HepG2 (cell line): ENCODE measurements around the gene IQCM. TPM values are rescaled to one million over a fixed set of nuclear protein-coding genes. Genes with fewer than 3 reads are reported as not detected.

Experiments
- ATAC-seq: fragments of 200-7000 bp; cut with Tn5 transposase; 3 replicates; pipeline ENCODE4 v1.9.1; 2020; ENCODE audit warnings: mild to moderate bottlenecking, moderate library complexity
- BruUV-seq: library from RNA; stranded (reverse); fragments of 400-500 nt; replicated peaks from 2 replicates; lab custom pipeline; 2021; lab: Mats Ljungman, UMichigan
- CTCF ChIA-PET: fragments of 300-600 bp; formaldehyde crosslinking; extraction: SDS; loops from one replicate; lab custom pipeline; 2021; ENCODE audit warnings: low total read pairs, inconsistent platforms, low intra/inter-chr PET ratio; lab: Yijun Ruan, JAX
- POLR2A ChIA-PET: fragments of 350-600 bp; sonication (Branson Sonifier 250); formaldehyde crosslinking; loops from one replicate; lab custom pipeline; 2020; ENCODE audit warnings: antibody characterized with exemption, inconsistent platforms; lab: Yijun Ruan, JAX
- DNase-seq: peaks from one replicate; pipeline ENCODE4 v3.0.0-alpha.2; 2015; ENCODE audit warnings: low spot score
- FAIRE-seq: peaks from 3 replicates; lab custom pipeline; 2011; peaks lifted over from hg19 to GRCh38; lab: Jason Lieb, UNC
- H2AFZ ChIP-seq: one replicate; pipeline ENCODE4 v1.6.1; 2011; ENCODE audit warnings: low read length, inconsistent platforms
- H3K27ac ChIP-seq: fragments of 300-600 bp; 3 replicates; pipeline ENCODE4 v1.8.0; 2011; ENCODE audit warnings: mixed run types, mild to moderate bottlenecking, mixed read lengths, low read length, inconsistent platforms; ENCODE audit not compliant: insufficient read depth; ENCODE audit errors: extremely low read length
- H3K27me3 ChIP-seq, 2 experiments: fragments of 200-600 bp in 1 of 2; 2 replicates in 1 of 2; 3 replicates in 1 of 2; pipeline versions ENCODE4 v1.6.0 to v1.8.0; 2011; ENCODE audit warnings: low read length in 2 of 2, mild to moderate bottlenecking in 2 of 2, moderate library complexity in 2 of 2, inconsistent platforms in 1 of 2; ENCODE audit not compliant: insufficient read depth in 2 of 2, control insufficient read depth in 1 of 2
- H3K36me3 ChIP-seq, 2 experiments: fragments of 200-600 bp in 1 of 2; replicated peaks in 1 of 2; 2 replicates in 1 of 2; 3 replicates in 1 of 2; pipeline versions ENCODE4 v1.5.1 to v1.8.0; 2011; ENCODE audit warnings: low read length in 2 of 2, inconsistent platforms in 1 of 2; ENCODE audit not compliant: insufficient read depth in 2 of 2, control insufficient read depth in 1 of 2
- H3K4me1 ChIP-seq: 2 replicates; pipeline ENCODE4 v1.5.1; 2012; ENCODE audit warnings: low read length, inconsistent platforms; ENCODE audit not compliant: insufficient read depth
- H3K4me2 ChIP-seq: 2 replicates; pipeline ENCODE4 v1.6.0; 2011; ENCODE audit warnings: low read depth, low read length, inconsistent platforms
- H3K4me3 ChIP-seq, 3 experiments: fragments of 200-600 bp in 1 of 3; sonication (generic), shearing (Covaris generic) in 1 of 3; replicated peaks in 1 of 3; 2 replicates each; pipeline ENCODE4 v1.5.1; 2011 to 2016; ENCODE audit warnings: low read length in 3 of 3, inconsistent platforms in 2 of 3, low read depth in 2 of 3, mild to moderate bottlenecking in 2 of 3, control low read depth in 1 of 3, mixed read lengths in 1 of 3; ENCODE audit not compliant: insufficient read depth in 1 of 3
- H3K79me2 ChIP-seq: one replicate; pipeline ENCODE4 v1.6.1; 2011; ENCODE audit warnings: low read length, inconsistent platforms; ENCODE audit not compliant: insufficient read depth
- H3K9ac ChIP-seq: 2 replicates; pipeline ENCODE4 v1.6.0; 2011; ENCODE audit warnings: mild to moderate bottlenecking, low read depth, low read length, inconsistent platforms; ENCODE audit not compliant: insufficient read depth
- H3K9me3 ChIP-seq: 2 replicates; pipeline ENCODE4 v1.5.1; 2012; ENCODE audit warnings: mild to moderate bottlenecking, low read length
- H4K20me1 ChIP-seq: 2 replicates; pipeline ENCODE4 v1.6.0; 2011; ENCODE audit warnings: inconsistent platforms, mild to moderate bottlenecking, low read length, moderate library complexity; ENCODE audit not compliant: insufficient read depth
- ATF7-NPFF ChIP-seq: sonication (generic); formaldehyde crosslinking; IDR thresholded peaks from 2 replicates; pipeline ENCODE4 v1.8.1; 2023; ENCODE audit warnings: mild to moderate bottlenecking, low read depth, missing genetic modification reagents, moderate library complexity
- CAMTA2 ChIP-seq: sonication (generic); formaldehyde crosslinking; IDR thresholded peaks from 2 replicates; pipeline ENCODE4 v1.4.0; 2020; ENCODE audit warnings: mild to moderate bottlenecking, missing genetic modification reagents, borderline replicate concordance
- GPN1 ChIP-seq: sonication (generic); formaldehyde crosslinking; IDR thresholded peaks from 2 replicates; pipeline ENCODE4 v1.5.1; 2020; ENCODE audit warnings: missing genetic modification reagents, borderline replicate concordance
- HNRNPH1 ChIP-seq: fragments of 200-400 bp; formaldehyde crosslinking; optimal IDR thresholded peaks from 2 replicates; pipeline ENCODE3; 2017; ENCODE audit warnings: mild to moderate bottlenecking, low read depth, low read length
- IKZF1 ChIP-seq: fragments of 450-650 bp; IDR thresholded peaks from 2 replicates; pipeline ENCODE4 v1.7.1; 2016
- KLF9 ChIP-seq: IDR thresholded peaks from 2 replicates; pipeline ENCODE4 v1.6.1; 2016; ENCODE audit warnings: low read depth
- NFIB ChIP-seq: sonication (generic); formaldehyde crosslinking; IDR thresholded peaks from 2 replicates; pipeline ENCODE4 v1.9.0; 2021; ENCODE audit warnings: missing genetic modification reagents, mild to moderate bottlenecking, borderline replicate concordance
- RARA ChIP-seq: IDR thresholded peaks from 2 replicates; pipeline ENCODE4 v1.6.1; 2016; ENCODE audit warnings: missing genetic modification reagents, missing compliant biosample characterization
- RARG ChIP-seq: sonication (generic); formaldehyde crosslinking; IDR thresholded peaks from 2 replicates; pipeline ENCODE4 v1.4.0; 2020; ENCODE audit warnings: low read depth, mild to moderate bottlenecking, missing genetic modification reagents
- RFX1 ChIP-seq: fragments of 450-650 bp; IDR thresholded peaks from 2 replicates; pipeline ENCODE4 v1.6.1; 2017
- SMARCC2 ChIP-seq: fragments of 450-650 bp; IDR thresholded peaks from 2 replicates; pipeline ENCODE4 v1.6.1; 2017; ENCODE audit warnings: antibody characterized with exemption, mild to moderate bottlenecking
- SNAPC2 ChIP-seq: sonication (generic); formaldehyde crosslinking; IDR thresholded peaks from 2 replicates; pipeline ENCODE4 v1.8.1; 2022; ENCODE audit warnings: mild to moderate bottlenecking, missing genetic modification reagents
- ZBTB7B ChIP-seq: sonication (generic); formaldehyde crosslinking; IDR thresholded peaks from 2 replicates; pipeline ENCODE4 v1.4.0; 2020; ENCODE audit warnings: missing genetic modification reagents
- ZNF335 ChIP-seq: sonication (generic); formaldehyde crosslinking; IDR thresholded peaks from 2 replicates; pipeline ENCODE4 v1.4.0; 2020; ENCODE audit warnings: missing genetic modification reagents
- ZNF451 ChIP-seq: sonication (generic); formaldehyde crosslinking; IDR thresholded peaks from 2 replicates; pipeline ENCODE4 v1.5.0; 2020; ENCODE audit warnings: mild to moderate bottlenecking, missing genetic modification reagents
- ZNF775 ChIP-seq: sonication (generic); formaldehyde crosslinking; IDR thresholded peaks from 2 replicates; pipeline ENCODE4 v1.4.0; 2020; ENCODE audit warnings: missing genetic modification reagents, mild to moderate bottlenecking, moderate library complexity, borderline replicate concordance
- ZSCAN21 ChIP-seq: sonication (generic); formaldehyde crosslinking; IDR thresholded peaks from 2 replicates; pipeline ENCODE4 v1.8.0; 2022; ENCODE audit warnings: mild to moderate bottlenecking, missing genetic modification reagents, moderate library complexity, borderline replicate concordance
- WGBS: methylation state at CpG from one replicate; pipeline ENCODE4 v1.1.6; 2017; ENCODE audit warnings: low lambda C conversion rate; 5-methylcytosine and 5-hydroxymethylcytosine counted together
- in situ Hi-C: cut with HindIII; loops from 2 replicates; pipeline ENCODE4 v1.10.0; 2017; ENCODE audit warnings: low pct_unique_long_range_greater_than_20kb; ENCODE audit not compliant: extremely low pct_ligation_motif_present
- intact Hi-C: fragments of 100-400 bp; cut with micrococcal nuclease; formaldehyde crosslinking; loops from one replicate; pipeline ENCODE4 v1.10.0; 2022; ENCODE audit not compliant: unreplicated experiment
- polyA plus RNA-seq, 8 experiments: library from polyadenylated mRNA; depleted of rRNA in 3 of 8; stranded (reverse) in 7 of 8; unstranded in 1 of 8; fragments of >200 nt; fragmentation: Illumina TruSeq in 4 of 8; extraction: Trizol in 4 of 8; gene quantifications; 2 replicates each; pipeline versions ENCODE4 v1.2.1 to v1.2.3, GENCODE V29; 2011 to 2016; ENCODE audit warnings: low read depth in 4 of 8, missing spikeins in 1 of 8, mixed read lengths in 1 of 8; ENCODE audit not compliant: insufficient read depth in 1 of 8
- total RNA-seq, 5 experiments: library from RNA; depleted of rRNA; stranded (reverse); fragments of >200 nt; fragmentation: Illumina TruSeq; extraction: Trizol; gene quantifications; 2 replicates each; pipeline ENCODE4 v1.2.3, GENCODE V29; 2016; ENCODE audit warnings: low read depth in 1 of 5
- TF ChIP-seq, protein P1 (sequence below): IDR thresholded peaks from 2 replicates; pipeline ENCODE4 v1.6.1; 2012; ENCODE audit warnings: inconsistent platforms
- TF ChIP-seq, protein P2 (sequence below): sonication (generic); formaldehyde crosslinking; IDR thresholded peaks from 2 replicates; pipeline ENCODE4 v1.8.0; 2022; ENCODE audit warnings: mild to moderate bottlenecking, missing genetic modification reagents, moderate library complexity

The IQCM gene
- total and polyA plus RNA-seq, 2 of the 13 experiments (the other 11 are each of a cell fraction or from before 2014, with no cell fraction given): not detected

GRCh38 chr4:149347139-149347538 is 468.5 kb downstream of the IQCM start:
- Histone ChIP-seq H3K79me2 (no peaks in the 10 kb centered on the region), H4K20me1 (no peaks in the 10 kb centered on the region), H3K9ac (no peak overlapping the region), H3K9me3 (peaks cover 6% of the 10 kb centered on the region), H2AFZ (no peak overlapping the region), H3K4me3 (no peak overlapping the region), H3K4me2 (no peak overlapping the region), H3K27me3 (no peaks in the 10 kb centered on the region), H3K4me1 (no peaks in the 10 kb centered on the region), H3K27ac (no peak overlapping the region), H3K36me3 (no peaks in the 10 kb centered on the region)
- intact Hi-C loops: no loop called here
- no peak for FAIRE-seq
- POLR2A ChIA-PET: no interaction called here
- ATAC-seq: no peak
- 15% methylated on average over 3 of the region's 3 CpGs for WGBS
- DNase-seq: no peak
- no TSS peak for BruUV-seq
- CTCF ChIA-PET: no interaction called here
- in situ Hi-C loops: no loop called here
- TF ChIP-seq ZNF775 (no peak), ZSCAN21 (CRISPR knock-in tag) (no peak), RFX1 (no peak), ZBTB7B (CRISPR knock-in tag) (no peak), GPN1 (no peak)
- TF ChIP-seq, protein P1, sequence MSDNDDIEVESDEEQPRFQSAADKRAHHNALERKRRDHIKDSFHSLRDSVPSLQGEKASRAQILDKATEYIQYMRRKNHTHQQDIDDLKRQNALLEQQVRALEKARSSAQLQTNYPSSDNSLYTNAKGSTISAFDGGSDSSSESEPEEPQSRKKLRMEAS: no peak

- Histone ChIP-seq H4K20me1 (no peaks in the 10 kb centered on the region), H3K9ac (no peak overlapping the region), H3K4me2 (no peak overlapping the region), H3K79me2 (no peaks in the 10 kb centered on the region), H3K27me3 (no peaks in the 10 kb centered on the region), H3K4me1 (no peaks in the 10 kb centered on the region), H3K36me3 (no peaks in the 10 kb centered on the region), H3K4me3 (no peak overlapping the region), H2AFZ (no peak overlapping the region), H3K27ac (no peak overlapping the region), H3K9me3 (peaks cover 15% of the 10 kb centered on the region)
- intact Hi-C loops (no loop called here), in situ Hi-C loops (no loop called here)
- no TSS peak for BruUV-seq
- no peak for TF ChIP-seq IKZF1
- no peak for TF ChIP-seq ATF7-NPFF (CRISPR knock-in tag)
- no peak for TF ChIP-seq ZNF451 (CRISPR knock-in tag)
- TF ChIP-seq, protein P2, sequence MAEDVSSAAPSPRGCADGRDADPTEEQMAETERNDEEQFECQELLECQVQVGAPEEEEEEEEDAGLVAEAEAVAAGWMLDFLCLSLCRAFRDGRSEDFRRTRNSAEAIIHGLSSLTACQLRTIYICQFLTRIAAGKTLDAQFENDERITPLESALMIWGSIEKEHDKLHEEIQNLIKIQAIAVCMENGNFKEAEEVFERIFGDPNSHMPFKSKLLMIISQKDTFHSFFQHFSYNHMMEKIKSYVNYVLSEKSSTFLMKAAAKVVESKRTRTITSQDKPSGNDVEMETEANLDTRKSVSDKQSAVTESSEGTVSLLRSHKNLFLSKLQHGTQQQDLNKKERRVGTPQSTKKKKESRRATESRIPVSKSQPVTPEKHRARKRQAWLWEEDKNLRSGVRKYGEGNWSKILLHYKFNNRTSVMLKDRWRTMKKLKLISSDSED (CRISPR knock-in tag): no peak
- TF ChIP-seq HNRNPH1: no peak
- no peak for TF ChIP-seq SNAPC2 (CRISPR knock-in tag)
- no peak for TF ChIP-seq RARG (CRISPR knock-in tag)
- no peak for TF ChIP-seq NFIB (CRISPR knock-in tag)
- no peak for TF ChIP-seq CAMTA2 (CRISPR knock-in tag)
- no peak for TF ChIP-seq ZNF335 (CRISPR knock-in tag)
- TF ChIP-seq KLF9: no peak
- no peak for TF ChIP-seq RARA (CRISPR knock-in tag)
- no peak for TF ChIP-seq SMARCC2
- ChIA-PET CTCF (no interaction called here), POLR2A (no interaction called here)
- ATAC-seq (no peak), FAIRE-seq (no peak), DNase-seq (no peak)
- WGBS: 0% methylated on average over 1 of the region's 1 CpG
These were observed 470.2 kb downstream of the IQCM start for GRCh38 chr4:149345424-149345823.
